NT2/D1 (cell line): ENCODE results near the gene KIF21B.

ENCODE experiments used
- SUZ12 ChIP-seq: IDR thresholded peaks from 2 replicates; pipeline ENCODE4 v1.6.1; 2011; ENCODE audit not compliant: insufficient read length, insufficient read depth; ENCODE audit errors: extremely low read depth
- YY1 ChIP-seq: IDR thresholded peaks from 2 replicates; pipeline ENCODE4 v1.6.1; 2011; ENCODE audit not compliant: insufficient read length, insufficient read depth
- ZNF274 ChIP-seq: IDR thresholded peaks from 2 replicates; pipeline ENCODE4 v1.6.1; 2011; ENCODE audit warnings: mild to moderate bottlenecking, low read depth, low read length

- TF ChIP-seq ZNF274 (no peak), YY1 (no peak), SUZ12 (no peak)
Observed at GRCh38 chr1:200962631-200963030, 60.9 kb downstream of the KIF21B start.
